Activated T-cell treated with anti-CD3 and anti-CD28 coated beads for 1 hour (primary cell): ENCODE results near the gene SACS.

ENCODE experiments used
- DNase-seq: peaks from one replicate; pipeline ENCODE4 v3.0.0-alpha.2; 2020; ENCODE audit warnings: low read depth

SACS gene

DNA sequence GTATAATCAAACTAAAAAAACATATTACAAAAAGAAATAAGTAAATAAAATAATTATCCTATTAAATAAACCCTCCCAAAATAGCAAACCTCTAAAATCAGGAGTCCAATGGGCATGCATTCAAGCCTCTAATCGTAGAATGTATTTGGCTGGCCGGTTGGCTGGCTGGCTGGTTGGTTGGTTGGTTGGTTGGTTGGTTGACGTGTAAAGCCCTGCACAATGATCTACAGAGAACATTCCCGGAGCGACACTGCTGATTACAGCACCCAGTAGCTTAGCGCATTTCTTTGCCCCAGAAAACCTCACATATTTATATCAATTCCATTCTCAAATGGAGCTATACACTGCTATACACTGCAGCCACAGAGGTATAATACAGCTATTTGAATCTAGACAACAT is 65.6 kb downstream of the SACS start:
- no peak for DNase-seq

- no peak for DNase-seq
Observed at GRCh38 chr13:23365652-23366051, 67.8 kb downstream of the SACS start.

GRCh38 chr13:23359882-23360281 is 73.6 kb downstream of the SACS start:
- no peak for DNase-seq

DNA sequence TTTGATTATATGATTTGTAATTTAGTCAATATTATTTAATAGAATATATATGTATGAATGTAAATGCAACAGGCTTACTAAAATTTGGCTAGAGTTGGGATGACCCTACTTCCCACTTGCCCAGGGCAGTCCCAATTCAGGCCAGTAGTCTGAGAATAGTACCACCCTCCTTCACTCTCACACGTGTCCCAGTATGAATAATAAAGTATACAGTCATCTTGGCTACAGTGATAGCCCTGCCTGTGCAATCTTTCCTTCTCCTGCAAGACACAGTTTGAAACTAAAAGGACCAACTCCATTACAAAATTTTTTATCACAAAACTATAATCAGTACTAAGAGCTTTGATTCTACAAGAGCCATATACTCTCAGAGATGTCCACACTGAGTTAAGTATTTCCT is 76.2 kb downstream of the SACS start:
- no peak for DNase-seq

DNA sequence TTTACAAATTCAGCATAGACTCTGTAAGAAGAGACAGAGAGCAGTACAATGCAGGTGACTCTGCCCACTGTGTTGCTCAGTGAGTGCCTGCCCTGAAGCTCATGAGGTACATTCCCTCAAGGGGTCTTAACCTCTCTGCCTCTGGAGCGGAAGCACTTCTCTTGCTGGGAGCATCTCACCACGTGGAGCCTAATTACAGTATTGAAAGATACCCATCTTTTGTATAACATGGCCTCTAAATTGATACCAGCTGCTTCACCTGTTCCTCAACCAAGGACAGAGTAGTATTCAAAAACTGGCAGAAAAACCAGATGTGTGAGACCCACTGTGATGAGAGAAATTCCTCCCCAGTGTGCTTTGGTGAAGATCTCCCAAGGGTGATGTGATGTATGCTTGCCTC is 77.1 kb downstream of the SACS start:
- no peak for DNase-seq

- no peak for DNase-seq
Observed at GRCh38 chr13:23354520-23354919, 79.0 kb downstream of the SACS start.

GRCh38 chr13:23352161-23352560 is 81.3 kb downstream of the SACS start:
- no peak for DNase-seq

DNA sequence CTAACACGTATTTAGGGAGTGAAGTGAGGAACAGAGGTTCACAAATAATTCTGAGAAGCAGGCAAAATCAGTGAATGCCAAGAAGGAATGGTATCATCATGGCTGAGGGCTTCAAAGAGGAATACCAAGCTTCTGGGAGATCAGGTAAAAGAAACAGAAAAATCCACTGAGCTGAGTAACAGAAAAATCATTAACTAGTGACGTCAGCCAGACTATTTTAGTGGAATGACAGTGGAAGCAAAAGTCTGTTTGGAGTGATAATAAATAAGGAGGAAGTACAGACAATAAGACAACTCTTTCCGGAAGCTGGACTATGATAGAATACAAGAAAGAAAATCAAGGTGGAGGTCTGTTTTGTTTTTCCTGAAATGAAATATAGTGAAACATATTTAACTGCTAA is 83.5 kb downstream of the SACS start:
- no peak for DNase-seq

DNA sequence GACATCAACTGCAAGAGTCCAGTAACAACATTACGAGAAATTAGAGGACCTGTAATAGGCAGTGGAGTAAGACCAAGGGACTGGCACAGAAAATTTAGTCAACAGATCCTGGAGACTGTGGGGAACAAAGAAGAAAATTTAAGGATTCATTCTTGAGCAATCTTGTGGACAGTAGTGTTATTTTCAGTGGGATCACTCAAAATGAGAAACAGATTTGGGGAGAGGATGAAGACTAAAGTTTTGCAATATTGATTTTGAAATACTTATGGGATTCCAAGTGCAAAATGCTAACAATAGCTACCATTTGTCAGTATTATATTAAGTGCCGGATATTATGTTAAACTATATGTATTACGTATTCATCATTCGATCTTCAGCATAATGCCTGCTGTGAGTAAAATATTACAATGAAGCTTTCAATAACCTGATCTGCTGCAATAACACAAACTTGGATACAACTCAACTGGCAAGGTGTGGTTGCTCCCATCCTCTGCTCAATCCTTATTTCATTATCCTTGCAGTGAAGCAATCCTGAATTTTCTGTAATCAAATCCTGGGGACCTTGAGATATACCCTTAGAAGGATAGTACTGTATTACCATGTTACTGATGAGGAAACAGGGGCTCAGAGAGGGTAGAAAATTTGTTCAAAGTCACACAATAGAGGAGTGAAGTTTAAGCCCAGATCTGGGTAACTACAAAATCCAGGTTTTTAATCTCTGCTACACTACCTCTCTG is 84.2 kb downstream of the SACS start:
- no peak for DNase-seq

- DNase-seq, result no peak
Observed at GRCh38 chr13:23348262-23349127, 85.0 kb downstream of the SACS start.

GRCh38 chr13:23347601-23348000 is 85.9 kb downstream of the SACS start:
- no peak for DNase-seq

- no peak for DNase-seq
Observed at GRCh38 chr13:23344931-23345595, 88.4 kb downstream of the SACS start.

- no peak for DNase-seq
Observed at GRCh38 chr13:23339225-23339624, 94.3 kb downstream of the SACS start.

DNA sequence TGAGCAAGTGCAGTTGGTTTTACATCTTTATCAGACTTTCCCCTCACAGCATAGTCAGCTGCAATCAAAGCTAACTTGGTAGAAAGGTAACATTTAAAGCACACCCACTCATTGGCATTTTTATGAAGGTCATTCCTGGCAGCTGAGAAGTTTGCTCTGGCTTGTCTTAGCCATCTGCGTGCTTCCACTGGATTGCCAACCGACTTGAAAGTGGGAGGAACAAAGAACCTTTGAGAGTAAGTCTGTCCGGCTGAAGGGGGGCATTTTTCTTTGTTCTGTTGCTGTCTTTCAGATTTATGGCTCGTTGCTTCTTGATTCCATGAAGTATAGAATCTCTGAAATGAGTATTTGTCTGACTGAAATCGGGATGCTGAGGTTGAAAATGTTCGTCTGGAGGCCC is 103.1 kb downstream of the SACS start:
- no peak for DNase-seq

DNA sequence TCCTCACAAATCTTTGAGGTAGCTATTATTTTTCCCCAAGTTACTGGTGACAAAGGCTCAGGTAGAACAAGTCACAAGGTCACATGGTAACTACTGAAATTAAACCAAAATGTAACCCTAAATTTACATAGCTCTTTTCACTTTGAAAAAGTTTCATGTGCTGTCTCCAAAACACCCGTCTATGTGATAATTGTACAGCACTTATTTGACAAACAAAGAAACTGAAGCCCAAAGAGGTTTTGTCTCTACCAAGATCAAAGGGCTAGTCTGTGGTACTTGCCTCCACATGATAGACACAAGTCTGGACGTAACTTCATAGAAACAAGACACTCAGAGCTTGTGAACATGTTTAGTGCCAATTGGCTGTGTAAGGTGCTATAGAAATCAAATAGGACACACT is 108.3 kb downstream of the SACS start:
- no peak for DNase-seq

DNA sequence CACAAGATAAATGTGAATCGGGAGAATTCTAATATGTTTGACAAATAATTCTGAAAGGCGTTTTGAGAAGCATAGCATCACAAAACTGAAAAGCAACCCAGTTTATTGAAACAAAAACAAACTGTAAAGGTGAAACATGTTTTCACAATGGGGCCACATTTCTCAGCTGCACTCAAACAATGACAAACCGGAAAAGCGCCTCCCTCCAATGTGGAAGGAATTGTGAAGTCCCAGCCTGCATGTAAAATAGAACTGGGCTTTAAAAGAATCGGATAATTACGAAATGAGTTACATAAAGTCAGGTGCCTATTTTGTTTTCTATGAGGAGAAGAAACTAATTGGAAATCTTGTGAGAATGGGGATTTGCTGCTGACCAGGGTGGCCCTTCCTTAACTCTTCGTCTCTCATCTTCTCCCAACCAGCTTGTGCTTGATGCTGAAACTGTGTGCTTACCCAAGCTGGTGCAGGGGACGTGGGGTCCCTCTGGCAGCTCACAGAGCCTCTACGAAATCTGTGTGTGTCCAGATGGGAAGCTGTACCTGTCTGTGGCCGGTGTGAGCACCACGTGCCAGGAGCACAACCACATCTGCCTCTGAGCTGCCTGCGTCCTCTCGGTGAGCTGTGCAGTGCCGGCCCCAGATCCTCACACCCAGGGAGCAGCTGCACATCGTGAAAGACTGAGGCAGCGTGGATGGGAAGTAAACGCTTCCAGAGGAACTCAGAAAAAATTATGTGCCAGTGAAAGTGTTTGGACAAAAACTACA is 109.4 kb downstream of the SACS start:
- no peak for DNase-seq

- DNase-seq, result no peak
Observed at GRCh38 chr13:23322353-23323336, 110.9 kb downstream of the SACS start.

DNA sequence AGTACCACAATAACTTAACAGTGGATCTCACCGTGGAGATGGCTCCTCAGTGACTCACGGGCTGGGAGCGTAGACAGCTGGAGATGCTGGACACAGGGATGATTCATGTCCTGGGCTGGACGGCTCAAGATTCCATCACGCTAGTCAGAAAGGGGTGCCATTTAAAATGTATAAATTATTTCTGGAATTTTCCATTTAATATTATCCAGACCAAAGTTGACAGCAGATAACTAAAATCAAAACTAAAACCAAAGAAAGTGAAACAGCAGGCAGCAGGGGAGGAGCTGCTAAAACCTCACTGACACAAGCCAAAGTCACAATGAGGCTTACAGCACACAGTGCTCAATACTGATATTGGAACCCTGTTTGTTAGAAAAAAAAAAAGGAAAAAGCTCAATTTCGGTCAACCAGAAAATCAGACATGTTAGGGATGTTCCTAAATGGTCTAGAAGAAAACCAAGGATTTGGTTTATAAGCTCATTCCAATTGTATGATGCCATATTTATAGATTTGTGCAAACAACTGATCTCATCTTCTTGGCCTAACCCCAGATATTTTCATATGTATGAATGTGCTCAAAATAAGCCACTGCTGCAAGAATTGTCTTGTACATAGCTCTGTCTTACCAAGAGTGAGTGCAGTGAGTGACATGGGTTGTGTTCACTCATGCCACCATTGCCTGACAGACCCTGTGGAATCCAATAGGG is 111.8 kb downstream of the SACS start:
- no peak for DNase-seq

- DNase-seq, result no peak
Observed at GRCh38 chr13:23320926-23321534, 112.5 kb downstream of the SACS start.

DNA sequence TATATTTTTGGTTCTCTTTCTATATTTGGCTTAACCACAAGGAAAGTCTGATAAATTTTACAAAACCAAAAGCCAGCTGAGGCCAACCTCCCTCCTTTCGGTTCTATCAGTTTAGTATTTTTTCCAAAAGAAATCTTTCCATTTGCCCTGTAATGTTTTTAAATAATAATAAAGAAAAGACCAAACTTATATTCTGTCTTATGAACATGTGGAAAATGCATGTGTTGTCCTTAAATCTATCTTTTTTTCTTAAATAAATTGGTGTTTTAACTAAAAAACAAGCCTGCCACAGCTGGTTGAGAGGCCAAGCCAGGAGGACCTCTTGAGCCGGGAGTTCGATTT is 113.6 kb downstream of the SACS start:
- DNase-seq, result no peak
